ENCODE results near the gene JAKMIP2. TPM values are rescaled to one million over a fixed set of nuclear protein-coding genes. Genes with fewer than 3 reads are reported as not detected.
A peak's percentile ranks its signal among the peaks of the same experiment; 100 is the strongest.

The JAKMIP2 gene
- polyA plus RNA-seq, 1 of the 3 experiments (the other 2 are of a cell fraction): 2.1 TPM

GRCh38 chr5:147558826-147559225 lies 223.7 kb downstream of the JAKMIP2 start:
- ChIA-PET POLR2A (no interaction called here), CTCF (interaction anchor here (0.6 to 6.0 kb wide), 26 partner anchors 9 to 335 kb away, joined by 3 to 76 read pairs (median 4); partner anchors contain the start of genes DPYSL3 and STK32A)
- Histone ChIP-seq H3F3A (replicated peaks; ENCODE audit: insufficient read depth) (peaks cover 16% of the 10 kb centered on the region), H3K4me1 (ENCODE audit: control insufficient read depth in 1 of 2, insufficient read depth in 2 of 2, low read depth in 1 of 2, low read length in 1 of 2) (peaks cover 5 to 13% of the 10 kb centered on the region in 2 experiments; a peak in 2 of 4 replicates), H3K36me3 (replicated peaks in 1 of 2; ENCODE audit: control insufficient read depth in 1 of 2, insufficient read depth in 2 of 2, low read length in 1 of 2) (no peaks in the 10 kb centered on the region), H3K9ac (no peak overlapping the region), H3K27ac (ENCODE audit: low read depth in 2 of 2, low read length in 1 of 2) (no peak overlapping the region), H3K4me3 (ENCODE audit: low read depth in 2 of 2, low read length in 1 of 2) (no peak overlapping the region), H3K4me2 (no peak overlapping the region), H3K9me2 (no peaks in the 10 kb centered on the region), H2AFZ (ENCODE audit: low read depth) (no peak overlapping the region), H3K9me3 (no peaks in the 10 kb centered on the region), H3K27me3 (ENCODE audit: insufficient read depth) (no peaks in the 10 kb centered on the region), H4K20me1 (ENCODE audit: insufficient read depth) (no peaks in the 10 kb centered on the region), H3K79me2 (ENCODE audit: insufficient read depth) (no peaks in the 10 kb centered on the region)
- TF ChIP-seq GABPA (IDR thresholded peaks at IDR 0.05; ENCODE audit: low read depth) (no peak), CTCF (IDR thresholded peaks at IDR 0.05) (peak; percentile 88), TCF12 (IDR thresholded peaks at IDR 0.05) (peak; percentile 34; the same call in 1 of the 2 replicates), USF2 (IDR thresholded peaks at IDR 0.05; ENCODE audit: borderline replicate concordance, low read depth, low read length) (no peak), SMC3 (IDR thresholded peaks at IDR 0.05; ENCODE audit: low read depth, low read length) (peak; percentile 90), ELF1 (IDR thresholded peaks at IDR 0.05) (no peak), IRF3 (IDR thresholded peaks at IDR 0.05; ENCODE audit: low read depth, low read length) (no peak), POLR2AphosphoS5 (IDR thresholded peaks at IDR 0.05; ENCODE audit: low read depth, low read length) (no peak), PBX3 (IDR thresholded peaks at IDR 0.05) (no peak), EZH2phosphoT487 (IDR thresholded peaks at IDR 0.05; ENCODE audit: borderline replicate concordance, low read depth) (no peak), RAD21 (IDR thresholded peaks at IDR 0.05; ENCODE audit: low read length) (peak; percentile 94), USF1 (IDR thresholded peaks at IDR 0.05; ENCODE audit: borderline replicate concordance, low read depth) (no peak), ZBTB33 (IDR thresholded peaks at IDR 0.05; ENCODE audit: borderline replicate concordance, low read depth) (no peak), NFIC (IDR thresholded peaks at IDR 0.05; ENCODE audit: borderline replicate concordance) (peak; percentile 15; the same call in 1 of the 2 replicates), SIN3A (IDR thresholded peaks at IDR 0.05; ENCODE audit: borderline replicate concordance, low read depth, low read length) (no peak), TAF1 (IDR thresholded peaks at IDR 0.05; ENCODE audit: borderline replicate concordance, low read depth, low read length) (0 out of 2 replicates have a peak, but pooled peaks have one; percentile 36), FOXJ3 (CRISPR knock-in tag; IDR thresholded peaks at IDR 0.05) (no peak), NRF1 (IDR thresholded peaks at IDR 0.05; ENCODE audit: low read depth, low read length) (no peak), MAX (IDR thresholded peaks at IDR 0.05; ENCODE audit: low read depth) (no peak)
- WGBS (ENCODE audit: low lambda C conversion rate): 27% methylated on average over 2 of the region's 2 CpGs
- DNase-seq: peak; percentile 66
